HG03175 (cell line): ENCODE results near the gene SORCS2.

ENCODE experiments used
- ATAC-seq: cut with Tn5 transposase; IDR thresholded peaks from one replicate; pipeline ENCODE4 v1.9.1; 2021; ENCODE audit warnings: mild to moderate bottlenecking, moderate library complexity; ENCODE audit not compliant: unreplicated experiment

The SORCS2 gene

DNA sequence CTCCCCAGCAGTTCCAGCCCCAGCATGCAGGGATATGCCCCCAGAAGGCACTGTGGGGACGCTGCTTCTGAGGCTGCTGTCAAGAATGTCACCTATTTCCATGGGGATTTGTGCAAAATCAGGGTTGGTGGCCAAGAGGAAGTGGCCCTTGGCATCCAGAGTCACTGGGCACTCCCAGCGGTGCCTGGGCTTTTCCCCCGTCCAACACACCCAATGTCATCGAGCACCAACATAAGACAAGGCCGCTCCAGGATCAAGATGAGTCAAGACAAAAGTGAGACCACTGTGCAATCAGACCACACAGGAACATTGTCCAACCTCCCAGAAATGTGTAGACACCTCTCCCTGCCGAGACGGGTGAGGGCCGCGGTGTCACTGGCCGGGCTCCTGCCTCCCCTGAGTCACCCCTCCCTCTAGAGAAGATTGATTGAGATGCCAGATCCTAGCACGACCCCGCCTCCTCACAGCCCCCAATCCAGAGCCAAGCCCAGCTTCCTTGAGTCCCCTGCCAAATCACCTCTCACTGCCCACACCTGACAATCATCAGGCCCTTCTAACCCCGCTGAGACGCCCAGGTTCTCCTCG lies 553.1 kb downstream of the SORCS2 start:
- no peak for ATAC-seq

DNA sequence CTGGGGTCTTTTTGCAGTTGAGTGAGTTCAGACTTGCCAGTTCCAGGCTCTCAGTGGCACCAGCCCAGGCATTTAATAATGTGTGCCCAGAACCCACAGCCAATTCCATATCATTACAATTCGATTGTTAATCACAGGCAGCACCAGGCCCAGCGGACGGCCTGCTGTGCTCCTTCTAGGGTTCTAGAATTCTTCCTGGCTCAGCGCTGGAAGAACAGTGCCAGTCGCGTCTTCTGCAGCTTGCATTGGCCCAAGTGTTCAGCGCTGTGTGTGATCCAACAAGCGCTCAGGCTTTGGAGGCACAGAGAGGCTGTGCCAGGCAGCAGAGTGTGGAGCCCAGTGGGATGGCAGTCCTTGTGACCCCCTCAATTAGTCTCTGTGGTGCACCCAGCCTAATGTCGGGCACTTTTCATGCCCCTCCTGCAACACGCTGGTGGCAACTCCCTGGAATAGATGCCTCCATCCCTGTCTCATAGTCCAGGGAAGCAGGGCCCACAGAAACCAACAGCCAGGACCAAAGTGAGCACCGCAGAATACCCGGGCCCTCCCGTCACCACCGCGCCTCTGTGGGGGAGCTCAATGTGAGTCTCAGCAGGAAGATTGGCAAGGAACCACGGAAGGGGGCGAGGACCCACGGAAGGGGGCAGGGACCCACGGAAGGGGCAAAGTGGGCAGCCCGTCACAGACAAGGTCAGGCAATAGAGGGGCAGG lies 554.2 kb downstream of the SORCS2 start:
- no peak for ATAC-seq

DNA sequence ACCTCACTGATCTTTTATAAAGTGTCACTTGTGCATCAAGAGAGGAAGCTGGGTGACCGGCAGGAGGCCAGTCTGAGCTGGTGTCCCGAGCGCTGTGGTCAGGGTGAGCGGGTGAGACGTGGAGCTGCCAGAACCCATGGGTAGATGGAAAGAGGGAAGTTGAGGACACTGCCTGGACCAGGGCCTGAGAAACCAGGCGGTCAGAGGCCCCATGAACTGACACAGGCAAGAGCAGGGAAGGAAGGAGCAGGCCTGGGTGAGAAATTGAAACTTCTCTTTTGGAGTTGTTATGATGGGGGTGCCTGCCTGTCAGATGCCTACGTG lies 554.7 kb downstream of the SORCS2 start:
- ATAC-seq, result no peak

DNA sequence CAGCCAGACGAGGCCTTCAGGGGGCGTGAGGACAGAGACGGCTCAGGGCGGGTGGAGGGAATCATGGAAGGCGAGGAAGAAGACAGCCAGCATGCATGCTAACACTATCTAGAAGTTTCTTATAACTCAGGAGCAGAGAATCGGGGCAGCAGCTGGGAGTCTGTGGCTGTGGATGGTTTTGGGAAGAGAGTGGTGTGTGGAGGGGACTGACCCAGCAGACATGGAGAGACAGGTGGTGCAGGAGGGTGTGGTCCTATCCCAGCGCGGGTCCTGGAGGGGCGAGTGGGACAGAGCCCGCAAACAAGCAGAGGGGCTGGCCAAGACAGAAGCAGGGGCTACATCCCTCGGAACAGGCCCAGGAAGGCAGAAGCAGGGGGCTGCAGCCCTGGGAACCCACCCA lies 555.2 kb downstream of the SORCS2 start:
- ATAC-seq, result no peak

DNA sequence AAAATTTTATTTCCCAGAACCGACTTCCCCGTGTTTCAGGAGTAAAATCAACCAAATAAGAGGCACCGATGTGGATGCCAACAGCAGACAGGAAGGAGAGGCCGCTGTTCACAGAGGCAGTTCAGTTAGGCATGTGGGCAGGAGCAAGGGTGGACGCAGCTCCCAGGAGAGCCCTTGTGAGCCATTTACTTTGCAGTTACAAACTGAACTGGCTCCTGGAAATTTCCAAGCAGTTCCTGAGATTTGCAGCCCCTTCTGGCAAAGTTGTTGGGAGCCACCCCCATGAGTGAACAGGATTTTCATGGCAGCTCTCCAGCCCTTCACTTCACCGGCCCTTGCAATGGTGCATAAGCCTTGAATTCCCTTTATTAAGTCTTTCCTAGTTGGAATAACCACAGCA lies 558.2 kb downstream of the SORCS2 start:
- ATAC-seq, result no peak

DNA sequence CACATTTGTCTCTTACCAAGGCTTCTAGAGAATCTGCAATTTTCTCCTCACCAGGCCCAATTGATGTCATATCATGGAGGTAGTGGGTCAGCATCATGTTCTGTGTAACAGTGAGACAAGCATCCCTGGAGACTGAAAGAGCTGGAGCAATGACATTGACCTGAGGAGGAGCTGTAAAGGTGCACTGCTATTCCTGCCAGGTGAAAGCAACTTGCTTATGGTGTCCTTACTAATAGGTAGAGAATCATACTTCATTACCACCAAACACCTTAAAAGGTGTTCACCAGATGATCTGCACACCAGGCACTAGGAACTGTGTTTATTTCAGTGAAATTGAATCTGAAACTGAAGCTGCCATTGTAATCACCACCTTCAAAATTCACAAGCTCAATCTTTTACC lies 558.6 kb downstream of the SORCS2 start:
- no peak for ATAC-seq

DNA sequence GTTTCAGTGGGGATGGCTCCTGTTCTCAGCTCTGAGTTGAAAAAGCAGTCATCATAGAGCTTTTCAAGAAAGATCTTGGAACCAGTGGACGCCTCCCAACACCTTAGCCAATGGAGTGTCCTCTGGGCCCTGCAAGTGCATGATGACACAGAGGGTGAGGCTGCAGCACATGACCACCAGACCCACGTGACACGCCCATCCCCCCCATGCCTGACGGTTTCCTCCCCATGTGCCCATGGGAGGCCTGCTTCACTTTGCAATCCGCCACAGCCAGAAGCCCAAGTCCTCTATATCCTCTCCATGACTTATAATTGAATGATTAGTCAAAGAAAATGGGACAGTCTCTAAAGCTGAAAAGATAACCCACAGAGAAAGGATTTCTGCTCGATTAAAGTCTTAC lies 560.3 kb downstream of the SORCS2 start:
- no peak for ATAC-seq

DNA sequence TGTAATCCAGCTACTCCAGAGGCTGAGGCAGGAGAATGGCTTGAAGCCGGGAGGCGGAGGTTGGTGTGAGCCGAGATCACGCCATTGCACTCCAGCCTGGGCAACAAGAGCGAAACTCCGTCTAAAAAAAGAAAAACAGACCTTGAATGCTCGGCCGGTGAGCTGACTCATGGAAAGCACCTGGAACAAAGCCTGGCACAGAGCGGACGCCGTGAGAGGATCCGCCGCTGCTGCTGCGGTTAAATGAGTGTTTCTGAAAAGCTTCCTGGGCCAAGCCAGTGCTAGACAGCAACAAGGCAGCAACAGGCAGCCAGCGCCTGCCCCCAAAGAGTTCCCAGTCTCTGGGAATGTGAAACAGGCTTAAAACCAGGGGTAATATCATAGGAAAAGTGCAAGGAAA lies 560.9 kb downstream of the SORCS2 start:
- no peak for ATAC-seq

DNA sequence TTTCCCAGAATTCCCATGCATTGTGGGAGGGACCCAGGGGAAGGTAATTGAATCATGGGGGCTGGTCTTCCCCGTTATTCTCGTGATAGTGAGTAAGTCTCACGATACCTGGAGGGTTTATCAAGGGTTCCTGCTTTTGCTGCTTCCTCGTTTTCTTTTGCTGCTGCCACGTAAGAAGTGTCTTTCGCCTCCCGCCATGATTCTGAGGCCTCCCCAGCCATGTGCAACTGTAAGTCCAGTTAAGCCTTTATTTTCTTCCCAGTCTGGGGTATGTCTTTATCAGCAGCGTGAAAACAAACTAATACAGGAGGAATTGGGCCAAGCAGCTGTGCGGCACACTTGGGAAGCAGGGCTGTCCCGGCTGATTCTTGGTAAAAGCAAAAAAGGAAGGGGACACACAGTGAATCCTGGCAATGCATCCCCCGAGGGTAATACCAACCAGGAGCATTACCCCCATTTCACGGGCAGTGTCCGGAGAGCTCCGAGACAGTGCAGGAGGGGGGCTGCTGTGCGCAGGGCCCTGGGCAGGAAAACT lies 561.7 kb downstream of the SORCS2 start:
- ATAC-seq, result no peak

DNA sequence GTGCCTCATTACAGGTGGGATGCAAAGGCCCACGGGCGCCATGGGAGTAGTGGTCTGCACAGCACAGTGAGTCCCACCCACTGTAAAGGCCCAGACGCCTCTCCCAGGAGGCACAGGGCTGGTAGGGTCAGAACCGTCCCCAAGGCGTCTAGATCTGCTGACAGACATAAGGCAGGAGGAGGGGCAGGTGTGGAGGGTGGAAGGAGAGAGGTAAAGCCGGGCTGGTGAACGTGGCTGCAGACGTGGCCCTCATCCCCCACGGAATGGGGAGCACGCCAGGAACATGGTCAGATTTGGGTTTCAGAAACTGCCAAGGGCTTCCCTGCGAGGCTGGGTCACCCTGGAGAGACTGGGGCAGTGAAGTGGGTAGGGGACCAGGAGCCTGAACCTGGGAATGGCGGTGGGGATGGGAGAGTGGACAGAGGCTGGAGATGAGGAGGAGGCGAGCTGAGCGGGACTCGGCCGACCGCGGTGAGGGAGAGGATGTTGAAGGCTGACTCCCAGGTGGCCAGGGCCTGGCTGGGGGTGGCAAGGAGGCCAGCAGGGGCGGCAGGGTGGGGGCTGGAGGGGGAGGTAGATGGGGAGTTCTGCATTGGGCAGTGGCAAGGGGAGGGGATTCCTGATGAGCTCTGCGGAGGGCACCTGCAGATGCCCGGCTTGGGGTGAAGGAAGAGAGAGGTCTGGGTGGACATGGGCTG lies 562.4 kb downstream of the SORCS2 start:
- no peak for ATAC-seq

DNA sequence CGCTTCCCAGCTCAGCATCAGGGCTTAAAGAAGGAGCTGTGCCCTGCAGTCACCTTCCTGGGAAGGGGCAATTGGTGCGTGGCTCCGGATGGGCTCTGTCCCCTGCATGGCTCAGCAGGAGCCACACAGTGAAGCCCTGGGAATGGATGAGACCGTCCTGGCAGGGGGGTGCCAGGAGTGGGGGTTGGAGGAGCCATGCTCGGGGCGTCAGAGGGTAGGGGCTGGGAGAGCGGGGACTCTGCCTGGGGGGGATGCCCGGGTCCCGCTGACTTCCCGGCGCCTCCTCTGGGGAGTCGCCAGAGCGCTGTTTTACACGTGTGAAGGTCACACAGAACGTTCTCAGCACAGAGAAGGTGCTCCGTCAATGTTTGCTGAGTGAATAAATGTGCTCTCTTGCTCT lies 563.2 kb downstream of the SORCS2 start:
- ATAC-seq, result no peak

DNA sequence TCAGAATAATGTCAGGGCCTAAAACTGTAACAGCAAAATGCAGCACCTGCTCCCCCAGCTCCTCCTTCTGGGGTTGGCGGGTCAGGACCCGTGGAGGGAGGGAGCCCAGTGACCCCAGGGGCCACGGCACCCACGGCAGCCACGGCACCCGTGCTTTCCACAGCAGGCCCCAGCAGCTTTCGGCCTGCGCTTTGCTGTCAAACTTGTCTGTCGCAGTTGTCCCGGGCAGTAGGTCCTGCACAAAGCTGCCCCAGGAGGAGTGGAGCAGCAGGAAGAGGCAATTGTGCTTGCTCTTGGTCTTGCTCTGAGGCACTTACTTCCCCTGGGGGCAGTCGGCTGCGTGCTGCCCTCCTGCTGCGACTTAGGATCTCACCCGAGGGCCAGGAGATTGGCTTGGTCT lies 563.7 kb downstream of the SORCS2 start:
- no peak for ATAC-seq

DNA sequence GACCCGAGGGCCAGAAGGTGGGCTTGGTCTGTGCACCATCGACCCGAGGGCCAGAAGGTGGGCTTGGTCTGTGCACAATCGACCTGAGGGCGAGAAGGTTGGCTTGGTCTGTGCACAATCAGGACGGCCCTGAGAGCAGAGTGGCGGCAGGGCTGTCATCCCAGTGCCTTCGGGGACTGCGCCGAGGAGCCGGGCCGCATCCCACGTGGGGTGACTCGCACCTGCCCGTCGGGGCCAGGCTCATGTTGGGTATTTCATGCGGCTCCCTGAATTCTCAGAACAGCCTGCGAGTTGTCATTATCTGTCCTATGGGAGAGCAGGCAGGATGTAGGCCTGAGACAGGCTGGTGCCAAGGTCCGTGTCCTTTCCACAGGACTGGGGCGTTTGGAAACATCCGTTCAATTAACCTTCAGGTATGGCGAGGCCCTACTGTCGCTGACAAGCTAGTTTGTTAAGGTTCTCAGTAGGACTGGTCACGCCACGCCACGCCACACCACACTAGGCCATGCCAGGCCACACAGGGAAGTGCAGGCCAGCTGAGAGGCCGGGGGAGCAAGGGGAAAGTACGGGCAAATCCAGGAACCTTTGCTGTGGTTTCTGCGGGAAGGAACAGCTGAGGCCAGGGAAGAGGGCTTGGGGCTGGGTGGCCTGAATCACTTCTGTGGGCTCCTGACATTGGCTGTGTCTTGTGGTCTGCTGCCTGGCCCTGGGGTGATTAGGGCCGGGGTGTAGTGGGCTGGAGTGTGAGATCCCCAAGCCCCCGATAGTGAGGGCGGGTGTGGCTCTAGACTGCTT lies 564.4 kb downstream of the SORCS2 start:
- ATAC-seq, result no peak

DNA sequence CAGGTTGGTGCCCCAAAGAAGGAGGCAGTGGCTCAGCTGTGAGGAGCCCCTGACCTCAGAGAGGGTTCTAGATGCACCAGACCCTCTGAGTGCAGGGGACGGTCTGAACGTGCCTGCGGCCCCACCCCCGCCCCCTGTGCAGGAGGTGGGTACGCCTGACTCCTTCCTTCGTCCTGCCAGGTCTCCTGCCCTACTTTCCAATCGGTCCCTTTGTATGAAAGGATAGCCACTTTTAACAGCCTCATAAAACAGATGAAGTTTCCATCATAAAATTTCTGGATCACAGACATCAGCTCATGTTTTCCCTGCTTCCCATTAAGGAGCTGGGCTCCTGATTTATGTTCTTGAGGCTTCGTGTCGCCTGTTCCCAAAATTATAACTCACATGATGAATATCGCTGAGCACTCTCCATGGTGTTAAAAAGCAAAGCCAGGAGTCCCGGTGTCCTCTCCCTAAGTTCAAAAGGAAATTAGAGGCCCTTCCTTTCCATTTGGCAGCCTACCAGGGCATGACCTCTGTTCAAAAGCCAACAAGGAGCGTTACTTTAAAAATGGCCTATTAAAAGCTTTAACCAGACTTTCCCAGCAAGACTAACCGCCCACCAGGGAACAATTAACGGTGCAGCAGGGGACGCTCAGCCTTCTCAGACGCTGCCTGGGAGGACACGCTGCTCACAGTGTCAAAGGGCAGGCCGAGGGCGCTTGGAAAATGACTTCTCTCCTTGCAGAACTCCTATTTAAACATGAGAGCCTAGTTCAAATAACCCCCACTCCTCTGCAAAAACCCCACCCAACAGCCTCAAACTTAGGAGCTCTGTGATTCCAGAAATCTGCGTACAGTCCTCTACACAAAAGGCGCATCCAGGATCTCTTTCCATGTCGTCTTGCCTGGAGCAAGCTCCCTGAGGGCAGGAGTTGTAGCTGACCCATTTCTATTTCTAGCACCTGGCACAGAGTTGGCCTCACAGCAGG lies 565.4 kb downstream of the SORCS2 start:
- ATAC-seq, result no peak

DNA sequence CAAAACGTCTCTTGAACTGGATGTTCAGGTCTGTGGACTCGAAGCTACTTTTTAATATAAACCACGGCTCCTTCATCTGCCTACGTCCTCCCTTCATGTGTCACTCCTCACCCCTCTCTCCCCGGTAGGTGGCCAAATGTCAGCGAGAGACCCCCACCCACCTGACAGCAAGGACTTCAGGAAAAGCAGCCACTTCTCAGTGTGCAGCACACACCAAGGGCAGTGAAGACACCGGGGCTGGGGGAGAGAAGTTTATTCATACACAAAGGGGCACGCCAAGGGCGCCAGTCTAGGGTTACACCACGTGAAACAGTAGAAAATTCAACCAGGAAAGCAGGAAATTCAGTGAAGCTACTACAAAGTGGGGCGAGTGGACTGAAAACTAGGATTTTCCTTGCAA lies 566.1 kb downstream of the SORCS2 start:
- ATAC-seq, result no peak

DNA sequence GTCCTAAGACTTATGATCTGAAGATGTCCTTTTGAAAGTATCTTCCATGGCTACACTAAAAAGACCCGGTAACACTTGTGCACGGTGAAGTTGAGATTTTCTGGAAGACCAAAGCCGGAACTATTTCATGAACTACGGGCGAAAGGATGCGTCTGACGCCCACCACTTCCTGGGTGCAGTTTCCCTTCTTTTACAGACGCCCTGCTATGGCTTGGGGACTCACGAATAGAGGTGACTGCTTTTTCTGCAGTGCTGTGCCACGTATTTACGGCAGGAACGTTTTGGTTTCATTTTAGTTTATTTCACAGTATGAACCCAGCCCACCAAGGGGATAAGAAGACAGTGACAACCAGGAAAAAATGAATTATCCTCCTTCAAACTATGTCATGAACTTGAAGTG lies 566.9 kb downstream of the SORCS2 start:
- no peak for ATAC-seq

DNA sequence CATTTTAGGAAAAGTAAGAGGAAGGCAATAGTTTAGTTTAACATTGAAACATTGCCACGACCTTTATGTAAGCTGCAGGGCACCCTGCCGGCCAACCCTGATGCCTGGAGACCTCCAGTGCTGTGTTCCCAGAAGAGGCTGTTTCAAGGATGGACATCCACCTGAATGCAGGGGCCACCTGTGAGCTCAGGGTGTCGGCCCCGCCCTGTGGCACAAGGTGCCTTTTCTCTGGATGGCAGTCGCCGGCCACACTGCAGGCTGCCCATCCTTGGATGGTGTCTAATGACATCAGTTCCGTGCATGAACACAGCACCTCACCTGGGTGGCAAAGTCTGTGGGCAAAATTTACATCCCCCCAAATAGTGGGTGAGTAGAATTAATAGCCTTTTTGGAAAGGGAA lies 567.3 kb downstream of the SORCS2 start:
- ATAC-seq, result no peak

DNA sequence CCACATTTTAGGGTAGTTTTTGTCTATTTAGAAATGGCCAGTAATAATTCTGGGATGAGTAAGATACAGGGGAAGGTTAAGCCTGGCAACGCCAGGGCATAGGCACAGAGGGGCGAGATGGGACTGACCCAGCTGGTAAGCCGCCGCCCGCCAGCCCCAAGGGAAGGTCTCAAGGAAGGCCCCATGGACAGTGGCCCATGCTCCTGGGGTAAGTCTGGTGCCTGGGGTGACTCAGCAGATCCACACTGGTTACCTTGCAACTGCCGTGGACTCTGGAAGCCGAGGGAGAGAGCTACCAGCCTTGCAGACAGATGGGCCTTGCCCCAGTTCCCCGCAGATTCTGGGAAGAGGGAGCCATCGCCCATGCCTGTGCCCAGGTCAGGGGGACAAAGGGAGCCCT lies 567.9 kb downstream of the SORCS2 start:
- ATAC-seq, result no peak

DNA sequence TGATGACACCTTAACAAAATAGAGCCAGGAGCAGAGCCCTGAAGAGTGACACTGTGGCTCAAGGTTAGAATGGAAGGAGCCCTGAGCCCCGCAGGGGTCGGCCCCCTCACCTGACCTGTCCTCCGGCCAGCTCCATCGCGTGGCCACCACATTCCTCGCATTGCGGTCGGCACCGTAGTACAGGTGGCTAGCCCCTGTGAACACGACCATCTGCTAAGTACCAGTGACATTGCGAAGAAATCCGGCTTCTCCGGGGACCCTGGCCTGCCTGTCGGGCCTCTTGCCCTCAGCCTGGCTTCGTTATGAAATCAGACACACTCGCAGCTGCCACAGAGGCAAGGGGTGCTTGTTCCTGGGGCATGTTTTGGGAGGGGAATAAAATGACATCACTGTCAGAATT lies 568.4 kb downstream of the SORCS2 start:
- no peak for ATAC-seq

DNA sequence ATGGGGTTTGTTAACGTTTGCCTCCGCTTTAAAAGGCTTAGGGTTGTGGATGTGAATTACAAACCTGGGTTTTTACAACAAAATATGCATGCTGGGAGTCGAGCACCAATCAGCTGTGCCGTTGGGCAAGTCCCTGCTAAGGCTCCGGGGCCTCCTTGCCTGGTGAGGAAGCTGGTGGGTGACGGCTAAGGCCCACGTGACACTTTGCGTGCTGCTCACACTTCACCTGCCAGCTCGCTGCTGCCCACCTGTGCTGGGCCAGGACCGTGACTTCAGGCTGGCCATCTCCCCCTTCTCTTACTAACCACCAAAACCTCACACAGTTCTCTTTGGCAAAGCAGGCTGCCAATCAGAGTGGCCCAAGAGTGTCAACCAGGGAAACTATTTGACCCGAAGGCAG lies 569.0 kb downstream of the SORCS2 start:
- ATAC-seq, result no peak
